Sigmoid colon (tissue), 3 donors: Measurements from ENCODE around the gene AP4M1.

Source experiments
- CTCF ChIP-seq, 4 experiments: fragments of 450-650 bp in 3 of 4; fragments of 200-600 bp in 1 of 4; IDR thresholded peaks; one replicate each; pipeline ENCODE4 v1.5.1; 2016 to 2019; ENCODE audit warnings: antibody characterized with exemption in 4 of 4, mild to moderate bottlenecking in 3 of 4, moderate library complexity in 2 of 4
- POLR2A ChIP-seq, 2 donors: fragments of 450-650 bp; IDR thresholded peaks; one replicate each; pipeline ENCODE4 v1.6.1; 2016; ENCODE audit warnings: antibody characterized with exemption in 2 of 2, mild to moderate bottlenecking in 2 of 2, moderate library complexity in 2 of 2

- TF ChIP-seq POLR2A (IDR thresholded peaks at IDR 0.05): no peak
- no peak for TF ChIP-seq CTCF (IDR thresholded peaks at IDR 0.05)
Measured at GRCh38 chr7:100137851-100138760, 36.7 kb downstream of the AP4M1 start.
